OCI-LY1 (cell line): ENCODE results near the gene ABCF1.

Experiments
- H2AFZ ChIP-seq: fragments of 200-600 bp; sonication (generic), shearing (Covaris generic); 2 replicates; pipeline ENCODE4 v1.6.0; 2014; ENCODE audit warnings: antibody characterized with exemption, mild to moderate bottlenecking, low read length
- H3F3A ChIP-seq: fragments of 200-600 bp; sonication (generic), shearing (Covaris generic); 2 replicates; pipeline ENCODE4 v1.6.0; 2014; ENCODE audit warnings: mild to moderate bottlenecking, antibody characterized with exemption, low read length, moderate library complexity; ENCODE audit not compliant: insufficient read depth
- H3K27ac ChIP-seq: fragments of 200-600 bp; sonication (generic); 2 replicates; pipeline ENCODE4 v1.5.1; 2014; ENCODE audit warnings: low read length, mixed run types, mild to moderate bottlenecking, low read depth; ENCODE audit not compliant: poor library complexity, severe bottlenecking
- H3K27me3 ChIP-seq: fragments of 200-600 bp; sonication (generic); 2 replicates; pipeline ENCODE4 v1.6.0; 2014; ENCODE audit warnings: antibody characterized with exemption, mild to moderate bottlenecking, low read length, moderate library complexity; ENCODE audit not compliant: insufficient read depth
- H3K36me3 ChIP-seq: fragments of 200-600 bp; sonication (generic); 2 replicates; pipeline ENCODE4 v1.6.1; 2014; ENCODE audit warnings: mild to moderate bottlenecking, antibody characterized with exemption, low read length, moderate library complexity, mixed read lengths; ENCODE audit not compliant: insufficient read depth
- H3K4me1 ChIP-seq: fragments of 200-600 bp; sonication (generic); 2 replicates; pipeline ENCODE4 v1.5.1; 2014; ENCODE audit warnings: mild to moderate bottlenecking, low read length, moderate library complexity; ENCODE audit not compliant: insufficient read depth, severe bottlenecking
- H3K4me2 ChIP-seq: fragments of 200-600 bp; sonication (generic), shearing (Covaris generic); 2 replicates; pipeline ENCODE4 v1.6.1; 2014; ENCODE audit warnings: low read length
- H3K4me3 ChIP-seq: fragments of 200-600 bp; sonication (generic); 2 replicates; pipeline ENCODE4 v1.5.1; 2014; ENCODE audit warnings: low read length, low read depth, mild to moderate bottlenecking, mixed read lengths; ENCODE audit not compliant: poor library complexity, severe bottlenecking
- H3K79me2 ChIP-seq: fragments of 200-600 bp; shearing (Covaris generic); 2 replicates; pipeline ENCODE4 v1.6.1; 2016; ENCODE audit warnings: mixed run types, low read length, mixed read lengths; ENCODE audit not compliant: insufficient read depth
- H3K9ac ChIP-seq: fragments of 200-600 bp; sonication (generic), shearing (Covaris generic); 2 replicates; pipeline ENCODE4 v1.6.1; 2014; ENCODE audit warnings: mild to moderate bottlenecking, low read length, mixed read lengths
- H3K9me2 ChIP-seq: fragments of 200-600 bp; sonication (generic), shearing (Covaris generic); 2 replicates; pipeline ENCODE4 v1.6.1; 2014; ENCODE audit warnings: low read depth, mild to moderate bottlenecking, low read length, mixed read lengths
- H3K9me3 ChIP-seq: fragments of 200-600 bp; shearing (Covaris generic); 2 replicates; pipeline ENCODE4 v1.6.1; 2014; ENCODE audit warnings: low read length, mixed read lengths
- H4K20me1 ChIP-seq: fragments of 200-600 bp; sonication (generic), shearing (Covaris generic); 2 replicates; pipeline ENCODE4 v1.6.0; 2016; ENCODE audit warnings: mild to moderate bottlenecking, low read length; ENCODE audit not compliant: insufficient read depth
- EZH2 ChIP-seq: fragments of 200-600 bp; sonication (generic), shearing (Covaris generic); IDR thresholded peaks from 2 replicates; pipeline ENCODE4 v1.8.0; 2017; ENCODE audit warnings: borderline replicate concordance, mixed run types, mild to moderate bottlenecking, antibody characterized with exemption, low read length, moderate library complexity, mixed read lengths
- TF ChIP-seq, protein P1 (sequence below): fragments of 200-600 bp; sonication (generic), shearing (Covaris generic); IDR thresholded peaks from 2 replicates; pipeline ENCODE4 v1.5.1; 2017; ENCODE audit warnings: mild to moderate bottlenecking, antibody characterized with exemption, low read length, moderate library complexity, mixed read lengths

ABCF1 gene

DNA sequence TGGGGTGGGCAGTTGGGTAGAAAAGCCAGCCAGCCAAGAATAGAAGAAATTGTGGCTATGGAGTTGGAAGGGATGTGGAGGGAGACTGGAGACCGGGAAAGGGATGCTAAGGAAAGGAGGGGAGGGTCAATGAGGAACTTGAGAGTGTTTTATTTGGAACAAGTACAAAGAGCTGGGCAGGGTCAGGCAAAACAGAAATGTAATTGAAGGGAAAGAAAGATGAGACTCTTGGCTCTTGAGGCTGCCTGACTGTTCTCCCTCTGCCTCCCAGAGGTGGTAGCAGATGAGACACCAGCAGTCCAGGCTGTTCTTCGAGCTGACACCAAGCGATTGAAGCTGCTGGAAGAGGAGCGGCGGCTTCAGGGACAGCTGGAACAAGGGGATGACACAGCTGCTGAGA, 12.7 kb downstream of the ABCF1 start:
- no peaks in the 10 kb centered on the region for H3K4me1 ChIP-seq
- H3K9ac ChIP-seq, result no peak overlapping the region
- H3K36me3 ChIP-seq, result peaks cover 92% of the 10 kb centered on the region
- TF ChIP-seq EZH2, result no peak
- TF ChIP-seq, protein P1, sequence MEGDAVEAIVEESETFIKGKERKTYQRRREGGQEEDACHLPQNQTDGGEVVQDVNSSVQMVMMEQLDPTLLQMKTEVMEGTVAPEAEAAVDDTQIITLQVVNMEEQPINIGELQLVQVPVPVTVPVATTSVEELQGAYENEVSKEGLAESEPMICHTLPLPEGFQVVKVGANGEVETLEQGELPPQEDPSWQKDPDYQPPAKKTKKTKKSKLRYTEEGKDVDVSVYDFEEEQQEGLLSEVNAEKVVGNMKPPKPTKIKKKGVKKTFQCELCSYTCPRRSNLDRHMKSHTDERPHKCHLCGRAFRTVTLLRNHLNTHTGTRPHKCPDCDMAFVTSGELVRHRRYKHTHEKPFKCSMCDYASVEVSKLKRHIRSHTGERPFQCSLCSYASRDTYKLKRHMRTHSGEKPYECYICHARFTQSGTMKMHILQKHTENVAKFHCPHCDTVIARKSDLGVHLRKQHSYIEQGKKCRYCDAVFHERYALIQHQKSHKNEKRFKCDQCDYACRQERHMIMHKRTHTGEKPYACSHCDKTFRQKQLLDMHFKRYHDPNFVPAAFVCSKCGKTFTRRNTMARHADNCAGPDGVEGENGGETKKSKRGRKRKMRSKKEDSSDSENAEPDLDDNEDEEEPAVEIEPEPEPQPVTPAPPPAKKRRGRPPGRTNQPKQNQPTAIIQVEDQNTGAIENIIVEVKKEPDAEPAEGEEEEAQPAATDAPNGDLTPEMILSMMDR, result no peak
- no peaks in the 10 kb centered on the region for H4K20me1 ChIP-seq
- H3K9me3 ChIP-seq, result no peaks in the 10 kb centered on the region
- no peak overlapping the region for H3K4me3 ChIP-seq
- no peaks in the 10 kb centered on the region for H3K79me2 ChIP-seq
- no peak overlapping the region for H3K27ac ChIP-seq
- no peaks in the 10 kb centered on the region for H3F3A ChIP-seq
- H3K27me3 ChIP-seq, result no peaks in the 10 kb centered on the region
- no peaks in the 10 kb centered on the region for H3K9me2 ChIP-seq
- H3K4me2 ChIP-seq, result no peak overlapping the region
- no peak overlapping the region for H2AFZ ChIP-seq

DNA sequence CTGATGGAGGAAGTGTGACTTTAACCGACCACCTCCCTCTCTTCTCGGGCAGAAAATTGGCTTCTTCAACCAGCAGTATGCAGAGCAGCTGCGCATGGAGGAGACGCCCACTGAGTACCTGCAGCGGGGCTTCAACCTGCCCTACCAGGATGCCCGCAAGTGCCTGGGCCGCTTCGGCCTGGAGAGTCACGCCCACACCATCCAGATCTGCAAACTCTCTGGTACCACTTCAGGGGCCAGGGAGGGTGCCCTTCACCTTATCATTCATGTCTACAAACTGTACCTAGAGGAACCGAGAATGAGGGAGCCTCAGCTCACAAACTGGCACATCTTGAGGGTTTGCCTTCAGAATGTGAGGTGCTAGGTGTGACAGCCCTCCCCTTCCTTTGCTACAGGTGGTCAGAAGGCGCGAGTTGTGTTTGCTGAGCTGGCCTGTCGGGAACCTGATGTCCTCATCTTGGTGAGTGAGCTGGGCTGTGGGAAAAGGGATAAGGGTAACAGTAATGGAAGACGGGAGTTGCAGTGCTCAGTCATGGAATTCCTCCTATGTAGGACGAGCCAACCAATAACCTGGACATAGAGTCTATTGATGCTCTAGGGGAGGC, 18.6 kb downstream of the ABCF1 start:
- Histone ChIP-seq H4K20me1 (no peaks in the 10 kb centered on the region), H3K4me1 (no peaks in the 10 kb centered on the region), H3K36me3 (peaks cover 93% of the 10 kb centered on the region), H3K9ac (no peak overlapping the region), H3F3A (no peaks in the 10 kb centered on the region), H3K4me3 (no peak overlapping the region), H3K79me2 (no peaks in the 10 kb centered on the region), H3K27ac (no peak overlapping the region), H3K4me2 (no peak overlapping the region), H2AFZ (no peak overlapping the region), H3K9me2 (no peaks in the 10 kb centered on the region), H3K9me3 (no peaks in the 10 kb centered on the region), H3K27me3 (no peaks in the 10 kb centered on the region)
- TF ChIP-seq, protein P1, result no peak
- no peak for TF ChIP-seq EZH2

DNA sequence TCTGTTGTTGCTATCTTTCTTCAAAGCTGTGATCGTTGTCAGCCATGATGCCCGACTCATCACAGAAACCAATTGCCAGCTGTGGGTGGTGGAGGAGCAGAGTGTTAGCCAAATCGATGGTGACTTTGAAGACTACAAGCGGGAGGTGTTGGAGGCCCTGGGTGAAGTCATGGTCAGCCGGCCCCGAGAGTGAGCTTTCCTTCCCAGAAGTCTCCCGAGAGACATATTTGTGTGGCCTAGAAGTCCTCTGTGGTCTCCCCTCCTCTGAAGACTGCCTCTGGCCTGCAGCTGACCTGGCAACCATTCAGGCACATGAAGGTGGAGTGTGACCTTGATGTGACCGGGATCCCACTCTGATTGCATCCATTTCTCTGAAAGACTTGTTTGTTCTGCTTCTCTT, 19.3 kb downstream of the ABCF1 start:
- Histone ChIP-seq H4K20me1 (no peaks in the 10 kb centered on the region), H3K36me3 (peaks cover 88% of the 10 kb centered on the region), H3K4me3 (no peak overlapping the region), H3K4me2 (no peak overlapping the region), H3K9ac (no peak overlapping the region), H3K9me2 (no peaks in the 10 kb centered on the region), H3K79me2 (no peaks in the 10 kb centered on the region), H3K27ac (no peak overlapping the region), H2AFZ (no peak overlapping the region), H3K27me3 (no peaks in the 10 kb centered on the region), H3F3A (no peaks in the 10 kb centered on the region), H3K4me1 (no peaks in the 10 kb centered on the region), H3K9me3 (no peaks in the 10 kb centered on the region)
- TF ChIP-seq EZH2, result no peak
- TF ChIP-seq, protein P1, result no peak
